H9 (cell line): ENCODE data around the gene TUBD1. TPM values are rescaled to one million over a fixed set of nuclear protein-coding genes. Genes with fewer than 3 reads are reported as not detected.

Source experiments
- DNase-seq: peaks from one replicate; pipeline ENCODE4 v3.0.0-alpha.2; 2017
- H2AFZ ChIP-seq: one replicate; pipeline ENCODE4 v1.6.1; 2013; ENCODE audit warnings: mild to moderate bottlenecking, low read length, control low read depth, moderate library complexity
- H2AK5ac ChIP-seq: 2 replicates; pipeline ENCODE4 v1.6.1; 2013; ENCODE audit warnings: low read length, control low read depth, mixed read lengths; ENCODE audit not compliant: insufficient read length
- H2BK120ac ChIP-seq: one replicate; pipeline ENCODE4 v1.6.1; 2013; ENCODE audit warnings: low read depth, mild to moderate bottlenecking, low read length, control low read depth, inconsistent platforms; ENCODE audit not compliant: poor library complexity, severe bottlenecking
- H2BK12ac ChIP-seq: 2 replicates; pipeline ENCODE4 v1.6.1; 2013; ENCODE audit warnings: low read length, control low read depth, mixed read lengths, low read depth; ENCODE audit not compliant: insufficient read length
- H2BK15ac ChIP-seq: 2 replicates; pipeline ENCODE4 v1.6.1; 2013; ENCODE audit warnings: low read depth, low read length, control low read depth
- H2BK20ac ChIP-seq: one replicate; pipeline ENCODE4 v1.6.1; 2013; ENCODE audit warnings: low read depth, mild to moderate bottlenecking, low read length, control low read depth, inconsistent platforms; ENCODE audit not compliant: poor library complexity, severe bottlenecking
- H2BK5ac ChIP-seq: 2 replicates; pipeline ENCODE4 v1.6.1; 2013; ENCODE audit warnings: low read length, control low read depth, mixed read lengths; ENCODE audit not compliant: insufficient read length
- H3K14ac ChIP-seq: 2 replicates; pipeline ENCODE4 v1.6.1; 2013; ENCODE audit warnings: low read length, control low read depth; ENCODE audit not compliant: insufficient read depth
- H3K18ac ChIP-seq: 2 replicates; pipeline ENCODE4 v1.6.1; 2013; ENCODE audit warnings: low read depth, mild to moderate bottlenecking, mixed read lengths, low read length, control low read depth; ENCODE audit not compliant: insufficient read length
- H3K23ac ChIP-seq: 2 replicates; pipeline ENCODE4 v1.6.1; 2013; ENCODE audit warnings: low read length, control low read depth, mixed read lengths, low read depth; ENCODE audit not compliant: insufficient read length
- H3K23me2 ChIP-seq: 2 replicates; pipeline ENCODE4 v1.6.1; 2013; ENCODE audit warnings: low read depth, mild to moderate bottlenecking, mixed read lengths, low read length, control low read depth; ENCODE audit not compliant: insufficient read length, poor library complexity, severe bottlenecking
- H3K27ac ChIP-seq: 2 replicates; pipeline ENCODE4 v1.5.1; 2013; ENCODE audit warnings: low read length, control low read depth, mixed read lengths, low read depth; ENCODE audit not compliant: insufficient read length
- H3K27me3 ChIP-seq: 2 replicates; pipeline ENCODE4 v1.6.1; 2013; ENCODE audit warnings: low read length, control low read depth, inconsistent platforms; ENCODE audit not compliant: insufficient read depth
- H3K4ac ChIP-seq: 2 replicates; pipeline ENCODE4 v1.6.1; 2013; ENCODE audit warnings: low read depth, mild to moderate bottlenecking, control low read depth, inconsistent platforms, low read length, moderate library complexity
- H3K4me1 ChIP-seq: 2 replicates; pipeline ENCODE4 v1.6.1; 2013; ENCODE audit warnings: low read length, control low read depth, inconsistent platforms; ENCODE audit not compliant: insufficient read depth
- H3K4me2 ChIP-seq: 2 replicates; pipeline ENCODE4 v1.6.1; 2013; ENCODE audit warnings: low read length, control low read depth, mixed read lengths; ENCODE audit not compliant: insufficient read length, insufficient read depth
- H3K56ac ChIP-seq: 2 replicates; pipeline ENCODE4 v1.6.1; 2013; ENCODE audit warnings: low read depth, mild to moderate bottlenecking, mixed read lengths, low read length, control low read depth; ENCODE audit not compliant: insufficient read length
- H3K79me1 ChIP-seq: 2 replicates; pipeline ENCODE4 v1.6.1; 2013; ENCODE audit warnings: low read depth, mild to moderate bottlenecking, moderate library complexity, low read length, control low read depth, inconsistent platforms; ENCODE audit not compliant: insufficient read depth, poor library complexity, severe bottlenecking
- H3K79me2 ChIP-seq: 2 replicates; pipeline ENCODE4 v1.6.1; 2013; ENCODE audit warnings: low read length, control low read depth, inconsistent platforms; ENCODE audit not compliant: insufficient read depth
- H3K9ac ChIP-seq: 2 replicates; pipeline ENCODE4 v1.6.1; 2013; ENCODE audit warnings: low read length, control low read depth, mixed read lengths; ENCODE audit not compliant: insufficient read length; ENCODE audit errors: extremely low read depth
- H3K9me3 ChIP-seq: one replicate; pipeline ENCODE4 v1.6.1; 2013; ENCODE audit warnings: low read depth, low read length, inconsistent platforms; ENCODE audit not compliant: control insufficient read depth
- H3T11ph ChIP-seq: one replicate; pipeline ENCODE4 v1.6.1; 2013; ENCODE audit warnings: mild to moderate bottlenecking, low read length, control low read depth, inconsistent platforms
- H4K20me1 ChIP-seq: one replicate; pipeline ENCODE4 v1.6.1; 2013; ENCODE audit not compliant: control insufficient read depth, insufficient read length, insufficient read depth
- H4K5ac ChIP-seq: 2 replicates; pipeline ENCODE4 v1.6.1; 2013; ENCODE audit warnings: low read depth, mild to moderate bottlenecking, mixed read lengths, low read length, control low read depth; ENCODE audit not compliant: insufficient read length
- H4K8ac ChIP-seq: replicated peaks from 2 replicates; pipeline ENCODE4 v1.6.1; 2013; ENCODE audit warnings: low read length, control low read depth, mixed read lengths, low read depth; ENCODE audit not compliant: insufficient read length
- H4K91ac ChIP-seq: 2 replicates; pipeline ENCODE4 v1.6.1; 2013; ENCODE audit warnings: low read depth, mild to moderate bottlenecking, moderate library complexity, mixed read lengths, low read length, control low read depth; ENCODE audit not compliant: insufficient read length
- H3K27ac Mint-ChIP-seq, 3 experiments: 2 replicates in 2 of 3; 3 replicates in 1 of 3; pipeline ENCODE4 v1.8.0; 2020 to 2021; ENCODE audit warnings: mixed read lengths in 3 of 3, mild to moderate bottlenecking in 1 of 3, moderate library complexity in 1 of 3
- H3K27me3 Mint-ChIP-seq: 2 replicates; pipeline ENCODE4 v1.8.0; 2021; ENCODE audit warnings: low read depth, mild to moderate bottlenecking, moderate library complexity, mixed read lengths
- H3K36me3 Mint-ChIP-seq, 3 experiments: 2 replicates in 2 of 3; 3 replicates in 1 of 3; pipeline ENCODE4 v1.8.0; 2020 to 2021; ENCODE audit warnings: low read depth in 3 of 3, mixed read lengths in 3 of 3; ENCODE audit not compliant: insufficient read depth in 1 of 3
- H3K4me1 Mint-ChIP-seq, 2 experiments: 2 replicates each; pipeline ENCODE4 v1.8.0; 2020; ENCODE audit warnings: mixed read lengths in 2 of 2
- H3K4me3 Mint-ChIP-seq, 2 experiments: 2 replicates in 1 of 2; 3 replicates in 1 of 2; pipeline ENCODE4 v1.8.0; 2020 to 2021; ENCODE audit warnings: mild to moderate bottlenecking in 2 of 2, mixed read lengths in 2 of 2, moderate library complexity in 1 of 2
- H3K9me3 Mint-ChIP-seq, 2 experiments: 2 replicates in 1 of 2; 3 replicates in 1 of 2; pipeline ENCODE4 v1.8.0; 2020; ENCODE audit warnings: mild to moderate bottlenecking in 2 of 2, mixed read lengths in 2 of 2, moderate library complexity in 1 of 2
- WGBS: extraction: QIAGEN DNeasy Blood & Tissue Kit; methylation state at CpG from one replicate; pipeline ENCODE4 v1.1.7; 2013; ENCODE audit warnings: missing lambda C conversion rate, low lambda C conversion rate, mixed read lengths; ENCODE audit not compliant: insufficient read length; ENCODE audit errors: extremely low coverage; 5-methylcytosine and 5-hydroxymethylcytosine counted together
- total RNA-seq: library from RNA; stranded (reverse); gene quantifications from 2 replicates; pipeline ENCODE4 v1.2.1, GENCODE V29; 2021
- TF ChIP-seq, protein P1 (sequence below): fragments of 200-600 bp; sonication (generic); conservative IDR thresholded peaks from 3 replicates; pipeline ENCODE4 v1.8.0; 2021; ENCODE audit warnings: antibody characterized with exemption, mild to moderate bottlenecking

Gene TUBD1
- total RNA-seq, 1 experiment from 2014 or later, result 26.4 TPM

DNA sequence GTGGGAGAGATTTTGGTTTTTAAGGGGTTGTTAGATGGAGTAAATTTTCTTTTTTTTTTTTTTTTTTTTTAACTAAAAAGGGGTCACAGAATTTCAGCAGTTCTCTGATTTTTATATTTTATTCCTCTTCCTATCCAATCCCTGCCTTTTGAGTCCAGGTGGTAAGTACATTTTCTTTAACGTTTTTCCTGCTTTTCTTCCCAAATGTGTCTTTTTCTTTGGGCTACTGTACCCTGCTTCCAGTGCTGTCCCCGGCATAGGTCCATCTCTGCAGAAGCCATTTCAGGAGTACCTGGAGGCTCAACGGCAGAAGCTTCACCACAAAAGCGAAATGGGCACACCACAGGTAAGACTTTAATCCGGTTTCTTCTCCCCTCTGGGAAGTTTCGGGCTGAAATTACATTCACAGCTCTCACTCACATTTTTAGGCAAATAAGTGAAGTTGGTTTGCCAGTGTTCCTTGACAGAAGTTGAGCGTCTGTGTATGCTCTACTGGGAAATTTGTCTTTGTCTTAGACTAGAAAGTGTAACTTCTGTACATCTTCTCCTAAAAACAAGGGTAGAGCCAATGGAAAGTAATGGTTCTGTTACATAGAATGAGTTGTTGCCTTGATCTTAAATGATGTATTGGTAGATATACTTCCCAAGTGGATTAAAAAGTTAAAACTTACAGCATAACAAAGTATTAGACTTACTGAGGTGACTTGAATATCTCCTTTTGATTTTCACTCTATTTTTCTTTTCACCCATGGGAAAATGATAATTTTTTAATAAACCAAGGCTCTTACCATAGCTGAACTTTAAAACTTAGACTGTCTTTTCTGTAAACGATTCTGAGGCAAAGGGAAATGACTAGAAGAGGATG lies 54.5 kb downstream of the TUBD1 start:
- peak overlapping the region; percentile 90 for H3K4me2 ChIP-seq
- H2AK5ac ChIP-seq, result no peak overlapping the region
- H3K9ac ChIP-seq, result peak overlapping the region; percentile 100
- H3K9me3 ChIP-seq, result no peaks in the 10 kb centered on the region
- DNase-seq, result no peak
- peaks cover 26 to 36% of the 10 kb centered on the region in 2 experiments for H3K4me1 Mint-ChIP-seq
- H3K56ac ChIP-seq, result peak overlapping the region; percentile 77
- H3K18ac ChIP-seq, result peak overlapping the region; percentile 98
- H3K79me2 ChIP-seq, result peaks cover 10% of the 10 kb centered on the region; the same call in 1 of the 2 replicates
- peak overlapping the region; percentile 98 to 100 (median 98) for H3K27ac Mint-ChIP-seq
- H4K5ac ChIP-seq, result peak overlapping the region; percentile 94
- H3K4ac ChIP-seq, result peak overlapping the region; percentile 79; the same call in 1 of the 2 replicates
- no peak overlapping the region for H4K91ac ChIP-seq
- no peaks in the 10 kb centered on the region for H3K27me3 Mint-ChIP-seq
- no peak overlapping the region for H2BK20ac ChIP-seq
- no peak overlapping the region for H2AFZ ChIP-seq
- peak overlapping the region; percentile 39 for H3K23ac ChIP-seq
- H4K20me1 ChIP-seq, result no peaks in the 10 kb centered on the region
- H3K4me3 Mint-ChIP-seq, result peak overlapping the region; percentile 89 to 94
- H3K27ac ChIP-seq, result peak overlapping the region; percentile 90
- H3T11ph ChIP-seq, result peak overlapping the region; percentile 62
- H2BK5ac ChIP-seq, result peak overlapping the region; percentile 94
- H4K8ac ChIP-seq, result no peak overlapping the region
- no peaks in the 10 kb centered on the region; a peak in 2 of 5 replicates for H3K9me3 Mint-ChIP-seq
- TF ChIP-seq, protein P1, sequence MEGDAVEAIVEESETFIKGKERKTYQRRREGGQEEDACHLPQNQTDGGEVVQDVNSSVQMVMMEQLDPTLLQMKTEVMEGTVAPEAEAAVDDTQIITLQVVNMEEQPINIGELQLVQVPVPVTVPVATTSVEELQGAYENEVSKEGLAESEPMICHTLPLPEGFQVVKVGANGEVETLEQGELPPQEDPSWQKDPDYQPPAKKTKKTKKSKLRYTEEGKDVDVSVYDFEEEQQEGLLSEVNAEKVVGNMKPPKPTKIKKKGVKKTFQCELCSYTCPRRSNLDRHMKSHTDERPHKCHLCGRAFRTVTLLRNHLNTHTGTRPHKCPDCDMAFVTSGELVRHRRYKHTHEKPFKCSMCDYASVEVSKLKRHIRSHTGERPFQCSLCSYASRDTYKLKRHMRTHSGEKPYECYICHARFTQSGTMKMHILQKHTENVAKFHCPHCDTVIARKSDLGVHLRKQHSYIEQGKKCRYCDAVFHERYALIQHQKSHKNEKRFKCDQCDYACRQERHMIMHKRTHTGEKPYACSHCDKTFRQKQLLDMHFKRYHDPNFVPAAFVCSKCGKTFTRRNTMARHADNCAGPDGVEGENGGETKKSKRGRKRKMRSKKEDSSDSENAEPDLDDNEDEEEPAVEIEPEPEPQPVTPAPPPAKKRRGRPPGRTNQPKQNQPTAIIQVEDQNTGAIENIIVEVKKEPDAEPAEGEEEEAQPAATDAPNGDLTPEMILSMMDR, result no peak
- no CpG with 5 or more reads among the region's 8 CpGs for WGBS
- no peak overlapping the region for H2BK120ac ChIP-seq
- no peak overlapping the region for H2BK15ac ChIP-seq
- H3K79me1 ChIP-seq, result no peaks in the 10 kb centered on the region
- peak overlapping the region; percentile 88; the same call in 1 of the 2 replicates for H3K14ac ChIP-seq
- H2BK12ac ChIP-seq, result no peak overlapping the region
- H3K4me1 ChIP-seq, result no peaks in the 10 kb centered on the region
- peaks cover 30 to 51% (median 49%) of the 10 kb centered on the region in 3 experiments for H3K36me3 Mint-ChIP-seq
- peaks cover 3% of the 10 kb centered on the region for H3K23me2 ChIP-seq
- no peaks in the 10 kb centered on the region for H3K27me3 ChIP-seq
